ENCODE results near the gene CAMTA1. TPM values are rescaled to one million over a fixed set of nuclear protein-coding genes. Genes with fewer than 3 reads are reported as not detected.

CAMTA1 gene
- total RNA-seq, 1 experiment from 2014 or later = 60.0 TPM

GRCh38 chr1:7208647-7209180, 423.5 kb downstream of the CAMTA1 start:
- H3K27ac Mint-ChIP-seq (ENCODE audit: unreplicated experiment) = no peak overlapping the region
- BruUV-seq (replicated peaks) = no TSS peak
- DNase-seq = no peak
- ChIA-PET CTCF (interaction anchor here (1.9 kb wide), 1 partner anchor 166 kb away, joined by 8 read pairs; no protein-coding TSS in a partner anchor), POLR2A (no interaction called here)
- Histone ChIP-seq H3K9me3 (no peaks in the 10 kb centered on the region), H3K4me3 (ENCODE audit: low read depth, low read length) (no peak overlapping the region), H3K36me3 (ENCODE audit: control insufficient read depth, insufficient read depth, low read length) (no peaks in the 10 kb centered on the region), H3K4me1 (no peaks in the 10 kb centered on the region), H3K27me3 (replicated peaks; ENCODE audit: control insufficient read depth, insufficient read depth, low read length) (no peaks in the 10 kb centered on the region)
- H3K36me3 Mint-ChIP-seq (ENCODE audit: insufficient read depth, unreplicated experiment) = no peaks in the 10 kb centered on the region
- no peak overlapping the region for H3K4me3 Mint-ChIP-seq (ENCODE audit: unreplicated experiment)
- H3K27me3 Mint-ChIP-seq (ENCODE audit: insufficient read depth, unreplicated experiment) = peaks cover 24% of the 10 kb centered on the region
- H3K4me1 Mint-ChIP-seq (ENCODE audit: low read depth, unreplicated experiment) = no peaks in the 10 kb centered on the region
- intact Hi-C loops (cut with micrococcal nuclease; ENCODE audit: unreplicated experiment) = no loop called here
- TF ChIP-seq CTCF (IDR thresholded peaks at IDR 0.05; ENCODE audit: insufficient read depth in 1 of 2, low read depth in 1 of 2, low read length in 1 of 2, severe bottlenecking in 1 of 2, unreplicated experiment in 1 of 2) = no peak
- H3K9me3 Mint-ChIP-seq (ENCODE audit: unreplicated experiment) = no peaks in the 10 kb centered on the region

GRCh38 chr1:7209336-7209735, 424.1 kb downstream of the CAMTA1 start:
- no peaks in the 10 kb centered on the region for H3K36me3 Mint-ChIP-seq (ENCODE audit: insufficient read depth, unreplicated experiment)

GRCh38 chr1:7218210-7218832, 433.1 kb downstream of the CAMTA1 start:
- DNase-seq = peak in 1 of 2 experiments; percentile 49
- peak; percentile 79 to 80 for TF ChIP-seq CTCF (IDR thresholded peaks at IDR 0.05; ENCODE audit: insufficient read depth in 1 of 2, low read depth in 1 of 2, low read length in 1 of 2, severe bottlenecking in 1 of 2, unreplicated experiment in 1 of 2)
- Mint-ChIP-seq H3K4me3 (ENCODE audit: unreplicated experiment) (no peak overlapping the region), H3K9me3 (ENCODE audit: unreplicated experiment) (no peaks in the 10 kb centered on the region), H3K27me3 (ENCODE audit: insufficient read depth, unreplicated experiment) (peaks cover 16% of the 10 kb centered on the region), H3K27ac (ENCODE audit: unreplicated experiment) (no peak overlapping the region), H3K4me1 (ENCODE audit: low read depth, unreplicated experiment) (no peaks in the 10 kb centered on the region), H3K36me3 (ENCODE audit: insufficient read depth, unreplicated experiment) (no peaks in the 10 kb centered on the region)
- no peaks in the 10 kb centered on the region for H3K27me3 ChIP-seq (replicated peaks; ENCODE audit: control insufficient read depth, insufficient read depth, low read length)
- intact Hi-C loops (cut with micrococcal nuclease; ENCODE audit: unreplicated experiment) = loop anchor here (1.0 to 10.0 kb wide), 2 partner anchors 434 to 498 kb away; partner anchors contain the start of gene CAMTA1
- H3K4me3 ChIP-seq (ENCODE audit: low read depth, low read length) = no peak overlapping the region
- H3K4me1 ChIP-seq = no peaks in the 10 kb centered on the region
- BruUV-seq (replicated peaks) = no TSS peak
- H3K9me3 ChIP-seq = no peaks in the 10 kb centered on the region
- ChIA-PET POLR2A (no interaction called here), CTCF (interaction anchor here (1.0 to 1.3 kb wide), 2 partner anchors 176 to 499 kb away, joined by 4 to 11 read pairs; no protein-coding TSS in a partner anchor)
- no peaks in the 10 kb centered on the region for H3K36me3 ChIP-seq (ENCODE audit: control insufficient read depth, insufficient read depth, low read length)

More at GRCh38 chr1:7209336-7209735, 424.1 kb downstream of the CAMTA1 start:
- Histone ChIP-seq H3K4me3 (ENCODE audit: low read depth, low read length) (no peak overlapping the region), H3K27me3 (replicated peaks; ENCODE audit: control insufficient read depth, insufficient read depth, low read length) (no peaks in the 10 kb centered on the region), H3K36me3 (ENCODE audit: control insufficient read depth, insufficient read depth, low read length) (no peaks in the 10 kb centered on the region), H3K9me3 (no peaks in the 10 kb centered on the region), H3K4me1 (no peaks in the 10 kb centered on the region)
- TF ChIP-seq CTCF (IDR thresholded peaks at IDR 0.05; ENCODE audit: insufficient read depth in 1 of 2, low read depth in 1 of 2, low read length in 1 of 2, severe bottlenecking in 1 of 2, unreplicated experiment in 1 of 2) = no peak
- H3K4me3 Mint-ChIP-seq (ENCODE audit: unreplicated experiment) = no peak overlapping the region
- intact Hi-C loops (cut with micrococcal nuclease; ENCODE audit: unreplicated experiment) = no loop called here
- H3K27me3 Mint-ChIP-seq (ENCODE audit: insufficient read depth, unreplicated experiment) = peaks cover 22% of the 10 kb centered on the region
- H3K4me1 Mint-ChIP-seq (ENCODE audit: low read depth, unreplicated experiment) = no peaks in the 10 kb centered on the region
- H3K9me3 Mint-ChIP-seq (ENCODE audit: unreplicated experiment) = no peaks in the 10 kb centered on the region
- POLR2A ChIA-PET = no interaction called here
- H3K27ac Mint-ChIP-seq (ENCODE audit: unreplicated experiment) = no peak overlapping the region
- CTCF ChIA-PET = no interaction called here
- DNase-seq = no peak
- no TSS peak for BruUV-seq (replicated peaks)
